NCI-H82 treated with DMSO at 0.1 percent for 48 hours (cell line): ENCODE data around the gene IFRD2.
A peak's percentile ranks its signal among the peaks of the same experiment; 100 is the strongest.
"Not testable (repeated sequence)": the region's sequence is repeated elsewhere in the genome, so short reads cannot be mapped to it uniquely, and the experiment has no call there.

ENCODE experiments used
- DNase-seq: peaks from one replicate; lab custom pipeline; 2025; ENCODE audit not compliant: unreplicated experiment; lab: John Stamatoyannopoulos, UW

Gene IFRD2

GRCh38 chr3:50324351-50325112, 32.3 kb upstream of the IFRD2 start:
- DNase-seq, result peak; percentile 13

GRCh38 chr3:50323614-50324199, 31.5 kb upstream of the IFRD2 start:
- DNase-seq, result no peak

- DNase-seq, result no peak
These were observed 30.9 kb upstream of the IFRD2 start for GRCh38 chr3:50323092-50323600.

DNA sequence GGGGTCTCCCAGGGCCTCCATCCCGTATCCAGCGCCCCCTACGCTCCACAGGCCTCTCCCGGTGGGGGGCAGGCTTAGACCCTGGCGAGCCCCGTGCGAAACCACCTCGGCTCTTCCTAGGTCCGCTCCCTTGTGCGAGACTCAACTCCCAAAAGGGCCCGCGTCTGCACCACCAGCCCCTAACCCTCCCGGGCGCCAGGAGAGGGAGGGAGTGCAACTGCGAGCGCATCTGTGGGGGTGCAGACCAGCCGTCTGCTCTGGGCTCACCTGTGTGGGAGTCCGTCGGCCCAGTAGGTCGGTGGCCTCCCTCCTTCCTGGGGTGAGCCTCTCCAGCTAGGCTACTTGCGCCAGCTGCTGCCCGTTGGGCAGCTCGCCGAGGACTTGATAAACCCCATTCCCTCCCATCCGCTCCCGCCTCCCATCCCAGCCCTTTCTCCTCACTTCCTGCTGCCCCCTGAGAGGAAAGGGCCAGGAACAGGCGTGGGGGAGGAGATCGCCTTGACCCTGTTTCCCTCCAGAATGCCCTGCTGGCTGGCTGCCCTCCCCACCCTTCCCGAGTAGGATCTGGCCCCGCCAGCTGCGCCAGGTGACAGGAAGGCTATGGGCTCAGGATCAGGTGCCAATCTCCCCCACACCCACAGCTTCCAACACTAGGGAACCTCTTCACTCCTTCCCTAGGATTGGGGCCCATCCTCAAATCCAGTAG, 30.3 kb upstream of the IFRD2 start, which contains the start of gene HYAL2:
TSS of gene HYAL2 (minus strand) at position 360 of the 706 bp plus-strand sequence. CDS start 2,256 bp downstream, outside the sequence.
- DNase-seq, result no peak

- DNase-seq, result no peak
These were observed 29.8 kb upstream of the IFRD2 start for GRCh38 chr3:50322115-50322385.

DNA sequence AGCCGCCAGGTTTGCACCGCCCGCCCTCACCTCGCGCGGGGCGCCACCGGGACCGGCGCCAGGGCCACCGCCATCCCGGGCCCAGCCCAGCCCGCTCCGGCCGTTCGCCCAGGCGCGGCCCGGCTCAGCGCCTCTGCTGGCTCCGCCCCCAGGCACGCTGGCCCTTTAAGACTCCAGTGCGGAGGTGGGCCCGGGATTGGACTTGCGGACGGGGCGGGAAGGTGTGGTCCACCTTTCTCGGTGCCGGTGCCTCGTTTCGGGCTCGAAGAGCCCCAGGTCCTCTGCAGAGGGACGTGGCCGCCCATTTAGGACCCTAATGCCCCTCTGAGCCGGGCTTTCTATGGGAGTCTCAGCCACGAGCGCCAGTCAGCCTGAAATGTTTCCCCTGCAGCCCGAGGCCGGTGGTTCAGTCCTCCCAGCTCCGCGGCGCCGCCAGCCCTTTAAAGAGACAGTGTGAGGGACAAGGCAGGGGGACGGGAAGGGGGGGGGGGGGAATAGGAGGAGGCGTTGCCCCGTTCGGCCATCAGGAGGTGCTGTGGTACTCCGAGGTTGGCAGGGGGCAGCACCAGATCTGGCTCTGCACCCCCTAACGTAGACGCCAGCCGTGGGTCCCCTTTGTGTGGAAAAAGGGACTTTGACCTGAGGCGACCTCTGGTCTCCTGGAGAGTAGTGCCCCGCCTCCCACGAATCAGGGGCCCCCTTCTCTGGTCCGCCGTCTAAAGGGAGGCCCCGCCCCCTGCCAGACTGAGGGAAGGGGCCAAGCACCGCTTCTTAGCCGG, 29.3 kb upstream of the IFRD2 start:
- peak; percentile 67 for DNase-seq

- DNase-seq, result no peak
These were observed 28.7 kb upstream of the IFRD2 start for GRCh38 chr3:50320853-50321335.

GRCh38 chr3:50319894-50320625, 27.8 kb upstream of the IFRD2 start:
- no peak for DNase-seq

GRCh38 chr3:50319181-50319893, 27.1 kb upstream of the IFRD2 start:
- DNase-seq, result no peak

DNA sequence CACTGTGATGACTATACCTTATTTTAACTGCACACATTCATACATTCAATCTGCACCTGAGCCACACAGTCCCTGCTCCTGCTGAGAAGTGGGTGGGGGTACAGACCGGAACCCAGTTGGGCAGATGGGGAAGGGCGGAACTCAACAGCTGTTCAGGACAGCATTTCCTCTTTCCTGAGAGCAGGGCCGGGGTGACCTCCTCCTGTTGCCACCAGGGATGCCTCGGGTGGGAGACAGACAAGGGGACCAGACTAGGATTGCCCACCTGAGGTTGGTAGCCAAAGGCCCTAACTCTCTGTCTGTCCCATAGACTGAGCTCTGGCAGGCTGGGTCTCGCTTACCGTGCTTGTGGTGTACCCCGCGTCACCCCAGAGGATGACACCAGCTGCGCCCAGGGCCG, 26.4 kb upstream of the IFRD2 start:
- DNase-seq, result no peak

DNA sequence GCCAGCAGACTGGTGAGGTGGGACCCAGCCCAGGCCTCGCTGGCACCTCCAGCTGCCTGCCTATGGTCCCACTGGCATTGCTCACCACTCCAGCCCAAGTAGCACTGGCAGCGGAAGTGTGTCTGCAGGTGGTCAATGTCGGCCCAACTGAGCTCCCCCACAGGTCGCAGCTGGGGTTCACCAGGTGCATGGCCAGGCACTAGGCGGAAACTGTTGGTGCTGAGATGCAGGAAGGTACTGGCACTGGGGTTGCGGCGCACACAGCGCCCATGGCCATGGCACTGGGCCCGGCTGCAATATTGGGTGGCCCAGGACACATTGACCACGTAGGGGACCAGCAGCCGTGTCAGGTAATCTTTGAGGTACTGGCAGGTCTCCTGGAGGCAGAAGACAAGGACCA, 25.9 kb upstream of the IFRD2 start:
- DNase-seq, result no peak

DNA sequence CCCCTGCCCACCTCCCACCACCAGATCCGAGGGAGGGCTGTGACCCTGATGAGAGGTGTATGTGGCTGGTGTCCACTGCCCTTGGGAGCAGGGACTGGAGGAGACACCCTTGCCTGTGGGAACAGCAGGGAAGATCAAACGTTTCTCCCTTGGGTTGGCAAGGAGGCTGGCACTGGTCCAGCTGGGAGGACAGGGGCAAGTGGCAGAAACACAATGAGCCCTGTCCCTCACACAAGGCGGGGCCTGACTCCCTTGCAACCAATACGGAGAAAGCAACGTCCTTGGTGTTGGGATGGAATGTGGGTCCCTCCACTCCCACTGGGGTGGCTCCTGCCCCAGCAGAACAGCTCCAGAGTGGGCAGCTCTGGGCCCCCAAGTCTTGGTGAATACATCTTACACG, 25.1 kb upstream of the IFRD2 start:
- DNase-seq, result no peak

DNA sequence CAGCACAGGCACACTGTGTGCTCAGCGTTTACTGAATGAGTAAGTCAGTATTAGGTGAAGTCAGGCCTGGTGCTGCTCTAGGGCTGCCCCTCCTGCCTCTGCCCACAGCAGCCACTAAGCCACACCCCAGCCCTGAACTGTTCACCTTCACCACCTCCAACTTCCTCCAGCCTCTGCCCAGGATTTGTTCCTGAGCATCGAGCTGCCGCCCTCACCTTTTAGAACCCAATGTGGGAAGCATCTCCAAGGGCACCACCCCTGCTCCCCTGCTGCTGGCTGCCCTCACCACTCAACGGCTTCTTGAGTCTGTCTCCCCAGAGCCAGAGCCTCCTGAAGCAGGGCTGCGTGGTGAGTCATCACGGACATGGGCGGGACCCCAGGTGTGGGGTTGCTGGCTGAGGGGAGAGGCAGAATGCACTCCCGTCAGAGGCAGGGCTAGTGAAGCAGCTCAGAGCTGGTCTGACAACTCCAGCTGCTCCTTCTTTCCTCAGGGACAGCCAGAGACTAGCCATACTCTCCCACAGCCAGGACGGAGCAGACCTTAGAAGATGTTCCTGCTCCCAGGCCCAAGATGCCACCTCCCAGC, 24.5 kb upstream of the IFRD2 start:
- no peak for DNase-seq

GRCh38 chr3:50314816-50315215, 22.6 kb upstream of the IFRD2 start:
- DNase-seq, result no peak

GRCh38 chr3:50314342-50314741, 22.1 kb upstream of the IFRD2 start:
- DNase-seq, result no peak

GRCh38 chr3:50312041-50312440, 19.8 kb upstream of the IFRD2 start:
- not testable (repeated sequence) for DNase-seq

GRCh38 chr3:50304601-50305000, 12.4 kb upstream of the IFRD2 start:
- no peak for DNase-seq

DNA sequence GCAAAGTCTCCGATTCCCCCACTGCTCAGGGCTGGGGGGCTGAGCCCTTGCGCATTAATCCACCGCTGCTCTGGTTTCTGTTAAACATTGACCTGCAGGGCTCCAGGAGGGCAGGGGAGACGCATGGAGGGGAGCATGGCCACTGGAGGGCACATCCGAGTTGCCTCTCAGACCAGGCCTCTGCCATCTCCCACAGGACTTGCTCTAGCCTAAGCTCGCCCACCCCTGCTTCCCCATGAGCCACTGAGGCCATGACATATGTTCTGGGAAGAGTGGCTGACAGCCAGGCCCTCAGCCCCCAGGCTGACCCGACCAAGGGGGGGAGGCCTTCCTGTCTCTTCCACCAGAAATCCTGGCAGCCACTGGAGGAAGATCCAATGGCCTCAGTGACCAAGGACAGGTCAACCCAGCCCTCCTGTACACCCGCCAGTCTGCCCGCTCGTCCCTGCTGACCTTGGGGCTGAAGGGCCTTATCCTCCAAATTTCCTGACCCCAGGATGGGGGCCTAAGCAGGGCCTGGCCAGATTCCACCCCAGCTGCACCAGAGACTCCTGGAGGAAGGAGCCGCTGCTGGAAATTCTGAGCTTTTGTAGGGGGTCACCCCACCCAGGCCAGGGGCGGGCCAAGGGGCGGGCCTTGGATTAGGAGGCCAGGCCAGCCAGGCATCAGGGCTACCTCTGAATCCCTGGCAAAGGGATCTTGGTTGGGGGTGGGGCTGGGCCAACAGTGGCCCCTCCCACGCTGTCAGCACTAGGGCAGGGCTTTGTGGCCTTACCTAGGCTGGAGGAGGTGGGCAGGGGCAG, 11.0 kb upstream of the IFRD2 start, which contains the start of gene HYAL1:
TSS of gene HYAL1 (minus strand) at position 562 of the 803 bp plus-strand sequence. CDS start 618 bp downstream, outside the sequence.
- peak; percentile 60 for DNase-seq
